ENCODE results near the gene OGFOD3. TPM values are rescaled to one million over a fixed set of nuclear protein-coding genes. Genes with fewer than 3 reads are reported as not detected.

OGFOD3 gene
- total RNA-seq, 4 donors from 2014 or later, result 7.7 to 39.9 (median 24.3) TPM

GRCh38 chr17:82439829-82440365 lies 21.5 kb upstream of the OGFOD3 start:
- TF ChIP-seq CTCF (IDR thresholded peaks at IDR 0.05; ENCODE audit: low read depth), result no peak

- no peak for TF ChIP-seq CTCF (IDR thresholded peaks at IDR 0.05; ENCODE audit: low read depth)
Measured at GRCh38 chr17:82439194-82439828, 20.9 kb upstream of the OGFOD3 start.

- TF ChIP-seq CTCF (IDR thresholded peaks at IDR 0.05; ENCODE audit: low read depth), result no peak
Measured at GRCh38 chr17:82438401-82439193, 20.2 kb upstream of the OGFOD3 start.

- no peak for TF ChIP-seq CTCF (IDR thresholded peaks at IDR 0.05; ENCODE audit: low read depth)
Measured at GRCh38 chr17:82437325-82437668, 18.9 kb upstream of the OGFOD3 start.

GRCh38 chr17:82436601-82437324 lies 18.4 kb upstream of the OGFOD3 start:
- TF ChIP-seq CTCF (IDR thresholded peaks at IDR 0.05; ENCODE audit: low read depth), result no peak

- TF ChIP-seq CTCF (IDR thresholded peaks at IDR 0.05; ENCODE audit: low read depth), result no peak
Measured at GRCh38 chr17:82435601-82436583, 17.5 kb upstream of the OGFOD3 start.

Measured in subcutaneous adipose tissue (tissue), 4 donors.